ENCODE data around the gene SNX5. TPM values are rescaled to one million over a fixed set of nuclear protein-coding genes. Genes with fewer than 3 reads are reported as not detected.

Gene SNX5
- total and polyA plus RNA-seq, 2 of the 13 experiments (the other 11 are each of a cell fraction or from before 2014, with no cell fraction given), result 664 to 1,040 TPM

DNA sequence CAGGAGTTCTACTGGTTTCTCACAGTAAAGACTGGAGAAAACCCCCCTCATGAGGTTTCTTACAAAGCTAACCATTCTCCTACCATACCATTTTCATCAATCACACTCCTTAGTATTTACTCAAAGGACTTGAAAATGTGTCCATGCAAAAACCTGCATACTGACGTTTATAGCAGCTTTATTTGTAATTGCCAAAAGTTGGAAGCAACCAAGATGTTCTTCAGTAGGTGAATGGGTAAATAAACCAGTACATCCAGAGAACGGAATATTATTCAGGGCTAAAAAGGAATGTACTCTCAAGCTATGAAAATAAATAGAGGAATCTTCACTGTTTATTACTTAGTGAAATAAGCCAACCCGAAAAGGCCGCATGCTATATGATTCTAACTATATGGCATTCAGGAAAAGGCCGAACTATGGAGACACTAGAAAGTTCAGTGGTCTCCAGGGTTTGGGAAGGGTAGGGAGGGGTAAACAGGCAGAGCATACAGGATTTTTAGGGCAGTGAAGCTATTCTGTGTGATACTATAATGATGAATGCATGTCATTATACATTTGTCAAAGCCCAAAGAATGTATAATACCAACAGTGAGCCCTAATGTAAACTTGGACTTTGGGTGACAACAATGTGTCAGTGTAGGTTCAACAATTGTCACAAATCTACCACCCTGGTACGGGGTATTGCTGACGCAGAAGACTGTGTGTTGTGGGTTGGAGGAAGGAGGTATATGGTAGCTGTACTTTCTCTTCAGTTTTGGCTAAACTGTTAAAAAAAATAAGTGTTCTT is 50.6 kb downstream of the SNX5 start (continued):
- TF ChIP-seq ZNF629 (CRISPR knock-in tag; conservative IDR thresholded peaks at IDR 0.05) (no peak), DMAP1 (CRISPR knock-in tag; IDR thresholded peaks at IDR 0.05) (no peak), FOSL1 (CRISPR knock-in tag; IDR thresholded peaks at IDR 0.05; ENCODE audit: borderline replicate concordance) (no peak), ZNF552 (CRISPR knock-in tag; IDR thresholded peaks at IDR 0.05; ENCODE audit: borderline replicate concordance) (no peak), ZNF468 (CRISPR knock-in tag; IDR thresholded peaks at IDR 0.05) (no peak), ZNF776 (CRISPR knock-in tag; IDR thresholded peaks at IDR 0.05) (no peak), REL (CRISPR knock-in tag; conservative IDR thresholded peaks at IDR 0.05) (no peak), ZNF354B (CRISPR knock-in tag; IDR thresholded peaks at IDR 0.05) (no peak), ZNF619 (CRISPR knock-in tag; IDR thresholded peaks at IDR 0.05) (no peak), ATF7-NPFF (CRISPR knock-in tag; IDR thresholded peaks at IDR 0.05; ENCODE audit: low read depth) (no peak), MYC (CRISPR knock-in tag; IDR thresholded peaks at IDR 0.05; ENCODE audit: borderline replicate concordance) (no peak), HES4 (CRISPR knock-in tag; IDR thresholded peaks at IDR 0.05; ENCODE audit: borderline replicate concordance) (no peak), NFE2L1 (CRISPR knock-in tag; IDR thresholded peaks at IDR 0.05; ENCODE audit: borderline replicate concordance) (no peak), ISL2 (CRISPR knock-in tag; IDR thresholded peaks at IDR 0.05) (peak; percentile 57; the same call in 1 of the 2 replicates), ZNF768 (CRISPR knock-in tag; IDR thresholded peaks at IDR 0.05) (no peak), ZNF572 (CRISPR knock-in tag; IDR thresholded peaks at IDR 0.05) (no peak), BHLHE40 (IDR thresholded peaks at IDR 0.05; ENCODE audit: low read length) (no peak)
- TF ChIP-seq, protein P1, sequence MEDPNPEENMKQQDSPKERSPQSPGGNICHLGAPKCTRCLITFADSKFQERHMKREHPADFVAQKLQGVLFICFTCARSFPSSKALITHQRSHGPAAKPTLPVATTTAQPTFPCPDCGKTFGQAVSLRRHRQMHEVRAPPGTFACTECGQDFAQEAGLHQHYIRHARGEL (CRISPR knock-in tag; IDR thresholded peaks at IDR 0.05), result no peak
- TF ChIP-seq, protein P2, sequence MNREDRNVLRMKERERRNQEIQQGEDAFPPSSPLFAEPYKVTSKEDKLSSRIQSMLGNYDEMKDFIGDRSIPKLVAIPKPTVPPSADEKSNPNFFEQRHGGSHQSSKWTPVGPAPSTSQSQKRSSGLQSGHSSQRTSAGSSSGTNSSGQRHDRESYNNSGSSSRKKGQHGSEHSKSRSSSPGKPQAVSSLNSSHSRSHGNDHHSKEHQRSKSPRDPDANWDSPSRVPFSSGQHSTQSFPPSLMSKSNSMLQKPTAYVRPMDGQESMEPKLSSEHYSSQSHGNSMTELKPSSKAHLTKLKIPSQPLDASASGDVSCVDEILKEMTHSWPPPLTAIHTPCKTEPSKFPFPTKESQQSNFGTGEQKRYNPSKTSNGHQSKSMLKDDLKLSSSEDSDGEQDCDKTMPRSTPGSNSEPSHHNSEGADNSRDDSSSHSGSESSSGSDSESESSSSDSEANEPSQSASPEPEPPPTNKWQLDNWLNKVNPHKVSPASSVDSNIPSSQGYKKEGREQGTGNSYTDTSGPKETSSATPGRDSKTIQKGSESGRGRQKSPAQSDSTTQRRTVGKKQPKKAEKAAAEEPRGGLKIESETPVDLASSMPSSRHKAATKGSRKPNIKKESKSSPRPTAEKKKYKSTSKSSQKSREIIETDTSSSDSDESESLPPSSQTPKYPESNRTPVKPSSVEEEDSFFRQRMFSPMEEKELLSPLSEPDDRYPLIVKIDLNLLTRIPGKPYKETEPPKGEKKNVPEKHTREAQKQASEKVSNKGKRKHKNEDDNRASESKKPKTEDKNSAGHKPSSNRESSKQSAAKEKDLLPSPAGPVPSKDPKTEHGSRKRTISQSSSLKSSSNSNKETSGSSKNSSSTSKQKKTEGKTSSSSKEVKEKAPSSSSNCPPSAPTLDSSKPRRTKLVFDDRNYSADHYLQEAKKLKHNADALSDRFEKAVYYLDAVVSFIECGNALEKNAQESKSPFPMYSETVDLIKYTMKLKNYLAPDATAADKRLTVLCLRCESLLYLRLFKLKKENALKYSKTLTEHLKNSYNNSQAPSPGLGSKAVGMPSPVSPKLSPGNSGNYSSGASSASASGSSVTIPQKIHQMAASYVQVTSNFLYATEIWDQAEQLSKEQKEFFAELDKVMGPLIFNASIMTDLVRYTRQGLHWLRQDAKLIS (CRISPR knock-in tag; IDR thresholded peaks at IDR 0.05), result no peak
- TF ChIP-seq, protein P3, sequence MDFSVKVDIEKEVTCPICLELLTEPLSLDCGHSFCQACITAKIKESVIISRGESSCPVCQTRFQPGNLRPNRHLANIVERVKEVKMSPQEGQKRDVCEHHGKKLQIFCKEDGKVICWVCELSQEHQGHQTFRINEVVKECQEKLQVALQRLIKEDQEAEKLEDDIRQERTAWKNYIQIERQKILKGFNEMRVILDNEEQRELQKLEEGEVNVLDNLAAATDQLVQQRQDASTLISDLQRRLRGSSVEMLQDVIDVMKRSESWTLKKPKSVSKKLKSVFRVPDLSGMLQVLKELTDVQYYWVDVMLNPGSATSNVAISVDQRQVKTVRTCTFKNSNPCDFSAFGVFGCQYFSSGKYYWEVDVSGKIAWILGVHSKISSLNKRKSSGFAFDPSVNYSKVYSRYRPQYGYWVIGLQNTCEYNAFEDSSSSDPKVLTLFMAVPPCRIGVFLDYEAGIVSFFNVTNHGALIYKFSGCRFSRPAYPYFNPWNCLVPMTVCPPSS (IDR thresholded peaks at IDR 0.05), result no peak
